Endometrial microvascular endothelial cells (primary cell): ENCODE data around the gene ZBED6. TPM values are rescaled to one million over a fixed set of nuclear protein-coding genes. Genes with fewer than 3 reads are reported as not detected.
"Not testable (repeated sequence)": the region's sequence is repeated elsewhere in the genome, so short reads cannot be mapped to it uniquely, and the experiment has no call there.

Experiments
- in situ Hi-C: cut with HindIII; loops from 2 replicates; pipeline ENCODE4 v1.10.0; 2017; ENCODE audit warnings: low sequenced_read_pairs, low pct_unique_long_range_greater_than_20kb; ENCODE audit errors: inconsistent ontology term
- total RNA-seq: library from RNA; depleted of rRNA; stranded (reverse); fragments of >200 nt; gene quantifications from one replicate; pipeline ENCODE4 v1.2.3, GENCODE V29; 2015; ENCODE audit errors: inconsistent ontology term

Gene ZBED6
- total RNA-seq, result 12.5 TPM

GRCh38 chr1:203795441-203796235 is at the start of gene ZBED6, which contains the start of gene ZC3H11A:
Gene ZBED6 (plus strand): TSS chr1:203795623. CDS start chr1:203797523, 1,900 bp downstream.
Gene ZC3H11A (plus strand): TSS chr1:203795623. CDS start chr1:203817071, 21,448 bp downstream.
- in situ Hi-C loops, result loop anchor here (10.0 kb wide), 1 partner anchor 51 kb away; no protein-coding TSS in a partner anchor

GRCh38 chr1:203746281-203746680 is 49.1 kb upstream of the ZBED6 start:
- in situ Hi-C loops, result loop anchor here (10.0 kb wide), 1 partner anchor 49 kb away; the partner anchor contains the start of genes ZBED6 and ZC3H11A

- in situ Hi-C loops, result no loop called here
These were observed 44.4 kb upstream of the ZBED6 start for GRCh38 chr1:203751051-203751450.

- in situ Hi-C loops, result not testable (repeated sequence)
These were observed 43.6 kb upstream of the ZBED6 start for GRCh38 chr1:203751618-203752361.

GRCh38 chr1:203754455-203754864 is 41.0 kb upstream of the ZBED6 start:
- in situ Hi-C loops, result no loop called here

- in situ Hi-C loops, result no loop called here
These were observed 39.4 kb upstream of the ZBED6 start for GRCh38 chr1:203756036-203756435.

- in situ Hi-C loops, result not testable (repeated sequence)
These were observed 36.7 kb upstream of the ZBED6 start for GRCh38 chr1:203758749-203759148.

- in situ Hi-C loops, result no loop called here
These were observed 34.9 kb upstream of the ZBED6 start for GRCh38 chr1:203760506-203760905.

GRCh38 chr1:203761958-203762357 is 33.5 kb upstream of the ZBED6 start:
- in situ Hi-C loops, result not testable (repeated sequence)

GRCh38 chr1:203763505-203763904 is 31.9 kb upstream of the ZBED6 start:
- in situ Hi-C loops, result no loop called here

GRCh38 chr1:203764105-203765028 is 31.1 kb upstream of the ZBED6 start:
- in situ Hi-C loops, result no loop called here

GRCh38 chr1:203765029-203765837 is 30.2 kb upstream of the ZBED6 start, which contains the start of gene LAX1:
Gene LAX1 (plus strand): TSS chr1:203765183. CDS start chr1:203765566, 383 bp downstream.
- in situ Hi-C loops, result no loop called here

- in situ Hi-C loops, result no loop called here
These were observed 27.2 kb upstream of the ZBED6 start for GRCh38 chr1:203768256-203768655.

GRCh38 chr1:203769505-203770343 is 25.7 kb upstream of the ZBED6 start:
- in situ Hi-C loops, result no loop called here

- in situ Hi-C loops, result no loop called here
These were observed 23.5 kb upstream of the ZBED6 start for GRCh38 chr1:203771901-203772301.

- in situ Hi-C loops, result no loop called here
These were observed 22.6 kb upstream of the ZBED6 start for GRCh38 chr1:203772836-203773235.

- in situ Hi-C loops, result no loop called here
These were observed 18.8 kb upstream of the ZBED6 start for GRCh38 chr1:203776636-203777035.
